HepG2 (cell line): ENCODE results near the gene RREB1. TPM values are rescaled to one million over a fixed set of nuclear protein-coding genes. Genes with fewer than 3 reads are reported as not detected.

ENCODE experiments used
- ATAC-seq: fragments of 200-7000 bp; cut with Tn5 transposase; 3 replicates; pipeline ENCODE4 v1.9.1; 2020; ENCODE audit warnings: mild to moderate bottlenecking, moderate library complexity
- BruUV-seq: library from RNA; stranded (reverse); fragments of 400-500 nt; replicated peaks from 2 replicates; lab custom pipeline; 2021; lab: Mats Ljungman, UMichigan
- CTCF ChIA-PET: fragments of 300-600 bp; formaldehyde crosslinking; extraction: SDS; loops from one replicate; lab custom pipeline; 2021; ENCODE audit warnings: low total read pairs, inconsistent platforms, low intra/inter-chr PET ratio; lab: Yijun Ruan, JAX
- POLR2A ChIA-PET: fragments of 350-600 bp; sonication (Branson Sonifier 250); formaldehyde crosslinking; loops from one replicate; lab custom pipeline; 2020; ENCODE audit warnings: antibody characterized with exemption, inconsistent platforms; lab: Yijun Ruan, JAX
- DNase-seq: peaks from one replicate; pipeline ENCODE4 v3.0.0-alpha.2; 2015; ENCODE audit warnings: low spot score
- FAIRE-seq: peaks from 3 replicates; lab custom pipeline; 2011; peaks lifted over from hg19 to GRCh38; lab: Jason Lieb, UNC
- H2AFZ ChIP-seq: one replicate; pipeline ENCODE4 v1.6.1; 2011; ENCODE audit warnings: low read length, inconsistent platforms
- H3K27ac ChIP-seq: fragments of 300-600 bp; 3 replicates; pipeline ENCODE4 v1.8.0; 2011; ENCODE audit warnings: mixed run types, mild to moderate bottlenecking, mixed read lengths, low read length, inconsistent platforms; ENCODE audit not compliant: insufficient read depth; ENCODE audit errors: extremely low read length
- H3K27me3 ChIP-seq, 2 experiments: fragments of 200-600 bp in 1 of 2; 2 replicates in 1 of 2; 3 replicates in 1 of 2; pipeline versions ENCODE4 v1.6.0 to v1.8.0; 2011; ENCODE audit warnings: low read length in 2 of 2, mild to moderate bottlenecking in 2 of 2, moderate library complexity in 2 of 2, inconsistent platforms in 1 of 2; ENCODE audit not compliant: insufficient read depth in 2 of 2, control insufficient read depth in 1 of 2
- H3K36me3 ChIP-seq, 2 experiments: fragments of 200-600 bp in 1 of 2; replicated peaks in 1 of 2; 2 replicates in 1 of 2; 3 replicates in 1 of 2; pipeline versions ENCODE4 v1.5.1 to v1.8.0; 2011; ENCODE audit warnings: low read length in 2 of 2, inconsistent platforms in 1 of 2; ENCODE audit not compliant: insufficient read depth in 2 of 2, control insufficient read depth in 1 of 2
- H3K4me1 ChIP-seq: 2 replicates; pipeline ENCODE4 v1.5.1; 2012; ENCODE audit warnings: low read length, inconsistent platforms; ENCODE audit not compliant: insufficient read depth
- H3K4me2 ChIP-seq: 2 replicates; pipeline ENCODE4 v1.6.0; 2011; ENCODE audit warnings: low read depth, low read length, inconsistent platforms
- H3K4me3 ChIP-seq, 3 experiments: fragments of 200-600 bp in 1 of 3; sonication (generic), shearing (Covaris generic) in 1 of 3; replicated peaks in 1 of 3; 2 replicates each; pipeline ENCODE4 v1.5.1; 2011 to 2016; ENCODE audit warnings: low read length in 3 of 3, inconsistent platforms in 2 of 3, low read depth in 2 of 3, mild to moderate bottlenecking in 2 of 3, control low read depth in 1 of 3, mixed read lengths in 1 of 3; ENCODE audit not compliant: insufficient read depth in 1 of 3
- H3K79me2 ChIP-seq: one replicate; pipeline ENCODE4 v1.6.1; 2011; ENCODE audit warnings: low read length, inconsistent platforms; ENCODE audit not compliant: insufficient read depth
- H3K9ac ChIP-seq: 2 replicates; pipeline ENCODE4 v1.6.0; 2011; ENCODE audit warnings: mild to moderate bottlenecking, low read depth, low read length, inconsistent platforms; ENCODE audit not compliant: insufficient read depth
- H3K9me3 ChIP-seq: 2 replicates; pipeline ENCODE4 v1.5.1; 2012; ENCODE audit warnings: mild to moderate bottlenecking, low read length
- H4K20me1 ChIP-seq: 2 replicates; pipeline ENCODE4 v1.6.0; 2011; ENCODE audit warnings: inconsistent platforms, mild to moderate bottlenecking, low read length, moderate library complexity; ENCODE audit not compliant: insufficient read depth
- BCLAF1 ChIP-seq: fragments of 450-650 bp; IDR thresholded peaks from 2 replicates; pipeline ENCODE4 v1.6.1; 2017; ENCODE audit warnings: mild to moderate bottlenecking
- NFKB2 ChIP-seq: sonication (generic); formaldehyde crosslinking; IDR thresholded peaks from 2 replicates; pipeline ENCODE4 v1.4.0; 2020; ENCODE audit warnings: missing genetic modification reagents, borderline replicate concordance
- NFRKB ChIP-seq: fragments of 450-650 bp; IDR thresholded peaks from 2 replicates; pipeline ENCODE4 v1.6.1; 2017
- NONO ChIP-seq, 2 experiments: fragments of 450-650 bp in 1 of 2; sonication (generic) in 1 of 2; formaldehyde crosslinking in 1 of 2; IDR thresholded peaks in 1 of 2; conservative IDR thresholded peaks in 1 of 2; 2 replicates each; pipeline versions ENCODE4 v1.6.1 to v1.8.0; 2017 to 2022; ENCODE audit warnings: mild to moderate bottlenecking in 1 of 2, missing genetic modification reagents in 1 of 2, moderate library complexity in 1 of 2
- STAG1 ChIP-seq: sonication (generic); formaldehyde crosslinking; IDR thresholded peaks from 2 replicates; pipeline ENCODE4 v1.4.0; 2020; ENCODE audit warnings: missing genetic modification reagents
- TFAP4 ChIP-seq: sonication (generic); IDR thresholded peaks from 2 replicates; pipeline ENCODE4 v1.6.1; 2016; ENCODE audit warnings: low read depth, borderline replicate concordance
- ZNF337 ChIP-seq: sonication (generic); formaldehyde crosslinking; IDR thresholded peaks from 2 replicates; pipeline ENCODE4 v1.5.1; 2020; ENCODE audit warnings: missing genetic modification reagents, low read depth, mild to moderate bottlenecking, borderline replicate concordance
- ZNF558 ChIP-seq: sonication (generic); formaldehyde crosslinking; IDR thresholded peaks from 2 replicates; pipeline ENCODE4 v1.9.0; 2022; ENCODE audit warnings: mild to moderate bottlenecking, missing genetic modification reagents, borderline replicate concordance
- ZNF7 ChIP-seq: IDR thresholded peaks from 2 replicates; pipeline ENCODE4 v1.6.1; 2016; ENCODE audit warnings: missing biosample characterization, missing genetic modification reagents
- WGBS: methylation state at CpG from one replicate; pipeline ENCODE4 v1.1.6; 2017; ENCODE audit warnings: low lambda C conversion rate; 5-methylcytosine and 5-hydroxymethylcytosine counted together
- in situ Hi-C: cut with HindIII; loops from 2 replicates; pipeline ENCODE4 v1.10.0; 2017; ENCODE audit warnings: low pct_unique_long_range_greater_than_20kb; ENCODE audit not compliant: extremely low pct_ligation_motif_present
- intact Hi-C: fragments of 100-400 bp; cut with micrococcal nuclease; formaldehyde crosslinking; loops from one replicate; pipeline ENCODE4 v1.10.0; 2022; ENCODE audit not compliant: unreplicated experiment
- polyA plus RNA-seq, 8 experiments: library from polyadenylated mRNA; depleted of rRNA in 3 of 8; stranded (reverse) in 7 of 8; unstranded in 1 of 8; fragments of >200 nt; fragmentation: Illumina TruSeq in 4 of 8; extraction: Trizol in 4 of 8; gene quantifications; 2 replicates each; pipeline versions ENCODE4 v1.2.1 to v1.2.3, GENCODE V29; 2011 to 2016; ENCODE audit warnings: low read depth in 4 of 8, missing spikeins in 1 of 8, mixed read lengths in 1 of 8; ENCODE audit not compliant: insufficient read depth in 1 of 8
- total RNA-seq, 5 experiments: library from RNA; depleted of rRNA; stranded (reverse); fragments of >200 nt; fragmentation: Illumina TruSeq; extraction: Trizol; gene quantifications; 2 replicates each; pipeline ENCODE4 v1.2.3, GENCODE V29; 2016; ENCODE audit warnings: low read depth in 1 of 5
- TF ChIP-seq, protein P1 (sequence below): sonication (generic); formaldehyde crosslinking; IDR thresholded peaks from 2 replicates; pipeline ENCODE4 v1.4.0; 2020; ENCODE audit warnings: mild to moderate bottlenecking, missing genetic modification reagents, borderline replicate concordance
- TF ChIP-seq, protein P2 (sequence below): sonication (generic); formaldehyde crosslinking; IDR thresholded peaks from 2 replicates; pipeline ENCODE4 v1.8.1; 2023; ENCODE audit warnings: mild to moderate bottlenecking, missing genetic modification reagents
- TF ChIP-seq, protein P3 (sequence below): sonication (generic); formaldehyde crosslinking; IDR thresholded peaks from 2 replicates; pipeline ENCODE4 v1.4.0; 2020; ENCODE audit warnings: missing genetic modification reagents
- TF ChIP-seq, protein P4 (sequence below): sonication (generic); formaldehyde crosslinking; IDR thresholded peaks from 2 replicates; pipeline ENCODE4 v1.4.0; 2020; ENCODE audit warnings: missing genetic modification reagents

Gene RREB1
- total and polyA plus RNA-seq, 2 of the 13 experiments (the other 11 are each of a cell fraction or from before 2014, with no cell fraction given): 6.1 to 23.2 TPM

DNA sequence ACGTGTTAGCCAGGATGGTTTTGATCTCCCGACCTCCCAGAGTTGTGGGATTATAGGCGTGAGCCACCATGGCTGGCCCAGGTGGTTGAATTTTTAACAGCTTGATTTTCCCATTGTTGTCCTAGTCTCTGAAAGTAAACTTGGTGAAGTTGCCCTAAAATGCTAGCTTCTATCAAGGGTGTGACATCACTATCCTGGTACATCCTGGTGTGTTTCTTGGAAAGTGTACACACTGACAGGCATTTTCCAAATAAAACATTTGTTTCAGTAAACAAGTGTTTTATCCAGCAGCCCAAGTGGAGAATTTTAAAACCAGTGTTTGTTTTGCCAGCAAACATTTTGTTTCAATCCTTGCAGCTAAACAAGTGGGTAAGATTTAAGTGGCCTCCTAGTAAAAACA lies 40.5 kb upstream of the RREB1 start:
- Histone ChIP-seq H4K20me1 (no peaks in the 10 kb centered on the region), H3K4me1 (no peaks in the 10 kb centered on the region), H3K27ac (no peak overlapping the region), H3K79me2 (no peaks in the 10 kb centered on the region), H3K4me3 (no peak overlapping the region), H3K36me3 (no peaks in the 10 kb centered on the region), H2AFZ (no peak overlapping the region), H3K9me3 (no peaks in the 10 kb centered on the region), H3K27me3 (no peaks in the 10 kb centered on the region), H3K4me2 (no peak overlapping the region), H3K9ac (no peak overlapping the region)
- ChIA-PET POLR2A (interaction anchor here (0.7 kb wide), 1 partner anchor 138 kb away, joined by 5 read pairs; no protein-coding TSS in a partner anchor), CTCF (no interaction called here)
- intact Hi-C loops (no loop called here), in situ Hi-C loops (no loop called here)
- DNase-seq: no peak
- ATAC-seq: no peak
- 39% methylated on average over 3 of the region's 3 CpGs for WGBS
- no TSS peak for BruUV-seq
- FAIRE-seq: no peak
- TF ChIP-seq, protein P1, sequence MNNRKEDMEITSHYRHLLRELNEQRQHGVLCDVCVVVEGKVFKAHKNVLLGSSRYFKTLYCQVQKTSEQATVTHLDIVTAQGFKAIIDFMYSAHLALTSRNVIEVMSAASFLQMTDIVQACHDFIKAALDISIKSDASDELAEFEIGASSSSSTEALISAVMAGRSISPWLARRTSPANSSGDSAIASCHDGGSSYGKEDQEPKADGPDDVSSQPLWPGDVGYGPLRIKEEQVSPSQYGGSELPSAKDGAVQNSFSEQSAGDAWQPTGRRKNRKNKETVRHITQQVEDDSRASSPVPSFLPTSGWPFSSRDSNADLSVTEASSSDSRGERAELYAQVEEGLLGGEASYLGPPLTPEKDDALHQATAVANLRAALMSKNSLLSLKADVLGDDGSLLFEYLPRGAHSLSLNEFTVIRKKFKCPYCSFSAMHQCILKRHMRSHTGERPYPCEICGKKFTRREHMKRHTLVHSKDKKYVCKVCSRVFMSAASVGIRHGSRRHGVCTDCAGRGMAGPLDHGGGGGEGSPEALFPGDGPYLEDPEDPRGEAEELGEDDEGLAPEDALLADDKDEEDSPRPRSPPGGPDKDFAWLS (CRISPR knock-in tag): no peak
- no peak for TF ChIP-seq TFAP4
- no peak for TF ChIP-seq BCLAF1
- no peak for TF ChIP-seq ZNF7 (CRISPR knock-in tag)
- no peak for TF ChIP-seq NFRKB
- no peak for TF ChIP-seq STAG1
- TF ChIP-seq, protein P2, sequence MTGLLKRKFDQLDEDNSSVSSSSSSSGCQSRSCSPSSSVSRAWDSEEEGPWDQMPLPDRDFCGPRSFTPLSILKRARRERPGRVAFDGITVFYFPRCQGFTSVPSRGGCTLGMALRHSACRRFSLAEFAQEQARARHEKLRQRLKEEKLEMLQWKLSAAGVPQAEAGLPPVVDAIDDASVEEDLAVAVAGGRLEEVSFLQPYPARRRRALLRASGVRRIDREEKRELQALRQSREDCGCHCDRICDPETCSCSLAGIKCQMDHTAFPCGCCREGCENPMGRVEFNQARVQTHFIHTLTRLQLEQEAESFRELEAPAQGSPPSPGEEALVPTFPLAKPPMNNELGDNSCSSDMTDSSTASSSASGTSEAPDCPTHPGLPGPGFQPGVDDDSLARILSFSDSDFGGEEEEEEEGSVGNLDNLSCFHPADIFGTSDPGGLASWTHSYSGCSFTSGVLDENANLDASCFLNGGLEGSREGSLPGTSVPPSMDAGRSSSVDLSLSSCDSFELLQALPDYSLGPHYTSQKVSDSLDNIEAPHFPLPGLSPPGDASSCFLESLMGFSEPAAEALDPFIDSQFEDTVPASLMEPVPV (CRISPR knock-in tag): no peak
- TF ChIP-seq NFKB2 (CRISPR knock-in tag): no peak
- no peak for TF ChIP-seq ZNF558 (CRISPR knock-in tag)
- TF ChIP-seq, protein P3, sequence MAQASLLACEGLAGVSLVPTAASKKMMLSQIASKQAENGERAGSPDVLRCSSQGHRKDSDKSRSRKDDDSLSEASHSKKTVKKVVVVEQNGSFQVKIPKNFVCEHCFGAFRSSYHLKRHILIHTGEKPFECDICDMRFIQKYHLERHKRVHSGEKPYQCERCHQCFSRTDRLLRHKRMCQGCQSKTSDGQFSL (CRISPR knock-in tag): no peak
- TF ChIP-seq NONO (IDR thresholded peaks at IDR 0.05): no peak
- TF ChIP-seq NONO (CRISPR knock-in tag; conservative IDR thresholded peaks at IDR 0.05): no peak
- TF ChIP-seq ZNF337 (CRISPR knock-in tag): no peak
- TF ChIP-seq, protein P4, sequence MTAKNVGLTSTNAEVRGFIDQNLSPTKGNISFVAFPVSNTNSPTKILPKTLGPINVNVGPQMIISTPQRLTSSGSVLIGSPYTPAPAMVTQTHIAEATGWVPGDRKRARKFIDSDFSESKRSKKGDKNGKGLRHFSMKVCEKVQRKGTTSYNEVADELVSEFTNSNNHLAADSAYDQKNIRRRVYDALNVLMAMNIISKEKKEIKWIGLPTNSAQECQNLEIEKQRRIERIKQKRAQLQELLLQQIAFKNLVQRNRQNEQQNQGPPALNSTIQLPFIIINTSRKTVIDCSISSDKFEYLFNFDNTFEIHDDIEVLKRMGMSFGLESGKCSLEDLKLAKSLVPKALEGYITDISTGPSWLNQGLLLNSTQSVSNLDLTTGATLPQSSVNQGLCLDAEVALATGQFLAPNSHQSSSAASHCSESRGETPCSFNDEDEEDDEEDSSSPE (CRISPR knock-in tag): no peak
